Upper lobe of right lung (tissue), 1 donor: ENCODE data around the gene USP44. TPM values are rescaled to one million over a fixed set of nuclear protein-coding genes. Genes with fewer than 3 reads are reported as not detected.

Source experiments
- ATAC-seq: fragments of 200-7000 bp; cut with Tn5 transposase; one replicate; pipeline ENCODE4 v1.9.1; 2020; ENCODE audit warnings: mild to moderate bottlenecking, moderate library complexity
- DNase-seq: peaks from one replicate; pipeline ENCODE4 v3.0.0-alpha.2; 2020
- H3K27ac ChIP-seq: fragments of 200-600 bp; one replicate; pipeline ENCODE4 v1.8.0; 2022
- H3K27me3 ChIP-seq: fragments of 200-600 bp; one replicate; pipeline ENCODE4 v1.8.0; 2022; ENCODE audit warnings: mild to moderate bottlenecking
- H3K36me3 ChIP-seq: fragments of 200-600 bp; one replicate; pipeline ENCODE4 v1.8.0; 2022
- H3K4me1 ChIP-seq: fragments of 200-600 bp; one replicate; pipeline ENCODE4 v1.8.0; 2022
- H3K4me3 ChIP-seq: fragments of 200-600 bp; one replicate; pipeline ENCODE4 v1.8.0; 2022; ENCODE audit warnings: mild to moderate bottlenecking
- H3K9me3 ChIP-seq: fragments of 200-600 bp; one replicate; pipeline ENCODE4 v1.8.0; 2022
- CTCF ChIP-seq: fragments of 200-600 bp; IDR thresholded peaks from one replicate; pipeline ENCODE4 v1.8.0; 2022; ENCODE audit warnings: antibody characterized with exemption
- intact Hi-C: fragments of 100-400 bp; cut with DNase I; formaldehyde crosslinking; loops from one replicate; pipeline ENCODE4 v1.11.0; 2022
- total RNA-seq: library from RNA; stranded (reverse); fragmentation: NEBNext Ultra II Directional; extraction: Animal tissue kit (Norgen Biotek cat#: 25700); gene quantifications from one replicate; pipeline ENCODE4 v1.2.1, GENCODE V29; 2021
- donor health status: DM: no; HTN: yes; CAD: no; lungs with severe emphysema.

USP44 gene
- total RNA-seq, 1 donor from 2014 or later = 14.9 TPM

GRCh38 chr12:95506707-95507523, 44.4 kb downstream of the USP44 start:
- H3K4me1 ChIP-seq = peaks cover 12% of the 10 kb centered on the region
- peak; percentile 16 for ATAC-seq

GRCh38 chr12:95505039-95505438, 46.2 kb downstream of the USP44 start:
- TF ChIP-seq CTCF = no peak
- Histone ChIP-seq H3K4me3 (no peak overlapping the region), H3K36me3 (peaks cover 73% of the 10 kb centered on the region), H3K27ac (no peak overlapping the region), H3K9me3 (no peaks in the 10 kb centered on the region), H3K27me3 (no peaks in the 10 kb centered on the region), H3K4me1 (peaks cover 12% of the 10 kb centered on the region)
- no peak for DNase-seq
- no peak for ATAC-seq
- intact Hi-C loops = no loop called here

More at GRCh38 chr12:95506707-95507523, 44.4 kb downstream of the USP44 start:
- DNase-seq = no peak
- no peaks in the 10 kb centered on the region for H3K27me3 ChIP-seq
- H3K9me3 ChIP-seq = no peaks in the 10 kb centered on the region
- no peak overlapping the region for H3K4me3 ChIP-seq
- no peak overlapping the region for H3K27ac ChIP-seq
- intact Hi-C loops = no loop called here
- no peak for TF ChIP-seq CTCF
- peaks cover 83% of the 10 kb centered on the region for H3K36me3 ChIP-seq

GRCh38 chr12:95504140-95504539, 47.1 kb downstream of the USP44 start:
- no peak for DNase-seq
- Histone ChIP-seq H3K9me3 (no peaks in the 10 kb centered on the region), H3K27ac (no peak overlapping the region), H3K36me3 (peaks cover 73% of the 10 kb centered on the region), H3K27me3 (no peaks in the 10 kb centered on the region), H3K4me3 (no peak overlapping the region), H3K4me1 (peaks cover 12% of the 10 kb centered on the region)
- ATAC-seq = peak; percentile 81
- no peak for TF ChIP-seq CTCF
- intact Hi-C loops = no loop called here

GRCh38 chr12:95499772-95500171, 51.5 kb downstream of the USP44 start:
- Histone ChIP-seq H3K9me3 (no peaks in the 10 kb centered on the region), H3K27me3 (no peaks in the 10 kb centered on the region), H3K4me3 (no peak overlapping the region), H3K4me1 (no peaks in the 10 kb centered on the region), H3K27ac (no peak overlapping the region), H3K36me3 (peaks cover 78% of the 10 kb centered on the region)
- TF ChIP-seq CTCF = no peak
- no peak for ATAC-seq
- intact Hi-C loops = no loop called here
- DNase-seq = no peak

- DNase-seq (no peak), ATAC-seq (no peak)
- Histone ChIP-seq H3K4me1 (no peaks in the 10 kb centered on the region), H3K27ac (no peak overlapping the region), H3K36me3 (peaks cover 78% of the 10 kb centered on the region), H3K4me3 (no peak overlapping the region), H3K9me3 (no peaks in the 10 kb centered on the region), H3K27me3 (no peaks in the 10 kb centered on the region)
- intact Hi-C loops = no loop called here
- no peak for TF ChIP-seq CTCF
These were observed 52.3 kb downstream of the USP44 start for GRCh38 chr12:95498968-95499367.
